Body of pancreas (tissue), 4 donors: ENCODE measurements around the gene BANF2. TPM values are rescaled to one million over a fixed set of nuclear protein-coding genes. Genes with fewer than 3 reads are reported as not detected.

Experiments
- ATAC-seq: fragments of 150-250 bp; one replicate; pipeline ENCODE4 v1.9.1; 2016
- DNase-seq, 4 donors: peaks; one replicate each; pipeline ENCODE4 v3.0.0-alpha.2; 2019
- H3K27ac ChIP-seq, 4 donors: fragments of 200-600 bp; sonication (generic); 1 replicate in 3 of 4; 2 replicates in 1 of 4; pipeline versions ENCODE4 v1.5.1 to v1.6.1; 2016 to 2019; ENCODE audit warnings: mild to moderate bottlenecking in 1 of 4, mixed read lengths in 1 of 4, moderate library complexity in 1 of 4
- H3K27me3 ChIP-seq, 2 donors: fragments of 200-600 bp; sonication (generic); one replicate each; pipeline ENCODE4 v1.6.0; 2016; ENCODE audit warnings: mild to moderate bottlenecking in 1 of 2
- H3K36me3 ChIP-seq, 2 donors: fragments of 200-600 bp; sonication (generic); replicated peaks in 1 of 2; 2 replicates each; pipeline ENCODE4 v1.5.1; 2016; ENCODE audit warnings: low read depth in 2 of 2; ENCODE audit not compliant: insufficient read depth in 1 of 2
- H3K4me1 ChIP-seq: fragments of 200-600 bp; sonication (generic); one replicate; pipeline ENCODE4 v1.6.0; 2016
- H3K4me3 ChIP-seq, 2 donors: fragments of 200-600 bp; sonication (generic); 1 replicate in 1 of 2; 2 replicates in 1 of 2; pipeline ENCODE4 v1.5.1; 2016 to 2019
- H3K9me3 ChIP-seq, 3 donors: fragments of 200-600 bp; sonication (generic); 1 replicate in 2 of 3; 2 replicates in 1 of 3; pipeline ENCODE4 v1.5.1; 2016
- CTCF ChIP-seq, 7 experiments: fragments of 450-650 bp in 4 of 7; fragments of 200-600 bp in 3 of 7; sonication (generic) in 3 of 7; IDR thresholded peaks; one replicate each; pipeline ENCODE4 v1.5.1; 2016 to 2019; ENCODE audit warnings: antibody characterized with exemption in 7 of 7
- POLR2A ChIP-seq, 3 donors: fragments of 450-650 bp; IDR thresholded peaks; one replicate each; pipeline ENCODE4 v1.6.1; 2016; ENCODE audit warnings: antibody characterized with exemption in 3 of 3, mild to moderate bottlenecking in 2 of 3
- WGBS, 2 donors: methylation state at CpG; one replicate each; pipeline ENCODE4 v1.1.5; 2017; 5-methylcytosine and 5-hydroxymethylcytosine counted together
- intact Hi-C: fragments of 100-400 bp; cut with DNase I; formaldehyde crosslinking; loops from one replicate; pipeline ENCODE4 v1.15.1; 2023
- total RNA-seq, 2 donors: library from RNA; depleted of rRNA; stranded (reverse); fragments of >200 nt; gene quantifications; one replicate each; pipeline ENCODE4 v1.1.0, GENCODE V29; 2016

BANF2 gene
- total RNA-seq, 2 donors from 2014 or later, result 4.0 TPM; not detected in 1

GRCh38 chr20:17751640-17752039, 51.9 kb downstream of the BANF2 start:
- DNase-seq (no peak), ATAC-seq (no peak)
- WGBS, 2 donors, result 94 to 95% methylated on average over 8 of the region's 8 CpGs
- Histone ChIP-seq H3K27me3 (no peaks in the 10 kb centered on the region), H3K27ac (no peak overlapping the region), H3K4me3 (no peak overlapping the region), H3K36me3 (no peaks in the 10 kb centered on the region), H3K9me3 (no peaks in the 10 kb centered on the region), H3K4me1 (peaks cover 27% of the 10 kb centered on the region)
- intact Hi-C loops, result no loop called here
- TF ChIP-seq POLR2A (IDR thresholded peaks at IDR 0.05), result no peak
- no peak for TF ChIP-seq CTCF (IDR thresholded peaks at IDR 0.05)

- Histone ChIP-seq H3K27ac (no peak overlapping the region), H3K4me3 (no peak overlapping the region), H3K27me3 (no peaks in the 10 kb centered on the region), H3K9me3 (no peaks in the 10 kb centered on the region), H3K4me1 (peaks cover 19% of the 10 kb centered on the region), H3K36me3 (no peaks in the 10 kb centered on the region)
- no peak for ATAC-seq
- TF ChIP-seq POLR2A (IDR thresholded peaks at IDR 0.05) (no peak), CTCF (IDR thresholded peaks at IDR 0.05) (no peak)
- DNase-seq, result no peak
- WGBS, 2 donors, result 33 to 49% methylated on average over 2 of the region's 2 CpGs
- intact Hi-C loops, result no loop called here
Measured at GRCh38 chr20:17752459-17752858, 52.7 kb downstream of the BANF2 start.

- DNase-seq, result no peak
- Histone ChIP-seq H3K9me3 (no peaks in the 10 kb centered on the region), H3K4me3 (no peak overlapping the region), H3K4me1 (peaks cover 15% of the 10 kb centered on the region), H3K36me3 (no peaks in the 10 kb centered on the region), H3K27me3 (no peaks in the 10 kb centered on the region), H3K27ac (no peak overlapping the region)
- intact Hi-C loops, result no loop called here
- 92 to 95% methylated on average over 4 of the region's 4 CpGs for WGBS, 2 donors
- TF ChIP-seq CTCF (IDR thresholded peaks at IDR 0.05) (no peak), POLR2A (IDR thresholded peaks at IDR 0.05) (no peak)
- no peak for ATAC-seq
Measured at GRCh38 chr20:17753516-17753915, 53.8 kb downstream of the BANF2 start.

GRCh38 chr20:17756529-17756928, 56.8 kb downstream of the BANF2 start:
- Histone ChIP-seq H3K36me3 (no peaks in the 10 kb centered on the region), H3K4me3 (no peak overlapping the region), H3K27ac (no peak overlapping the region), H3K9me3 (no peaks in the 10 kb centered on the region), H3K27me3 (no peaks in the 10 kb centered on the region), H3K4me1 (peaks cover under 1% of the 10 kb centered on the region)
- TF ChIP-seq CTCF (IDR thresholded peaks at IDR 0.05) (no peak), POLR2A (IDR thresholded peaks at IDR 0.05) (no peak)
- intact Hi-C loops, result no loop called here
- no peak for ATAC-seq
- no peak for DNase-seq
- 66 to 80% methylated on average over 6 of the region's 6 CpGs for WGBS, 2 donors

GRCh38 chr20:17757496-17757895, 57.7 kb downstream of the BANF2 start:
- 100% methylated on average over 1 to 2 of the region's 2 CpGs for WGBS, 2 donors
- TF ChIP-seq POLR2A (IDR thresholded peaks at IDR 0.05) (no peak), CTCF (IDR thresholded peaks at IDR 0.05) (no peak)
- intact Hi-C loops, result no loop called here

More at GRCh38 chr20:17757496-17757895, 57.7 kb downstream of the BANF2 start:
- Histone ChIP-seq H3K4me3 (no peak overlapping the region), H3K36me3 (no peaks in the 10 kb centered on the region), H3K27ac (no peak overlapping the region), H3K4me1 (peaks cover 10% of the 10 kb centered on the region), H3K9me3 (no peaks in the 10 kb centered on the region), H3K27me3 (no peaks in the 10 kb centered on the region)
- ATAC-seq (no peak), DNase-seq (no peak)
